HepG2 (cell line): ENCODE measurements around the gene KIF6.

Experiments
- CEBPB ChIP-seq: IDR thresholded peaks from 2 replicates; pipeline ENCODE4 v1.6.1; 2011; ENCODE audit warnings: low read depth, low read length, improper control_type of control experiment, borderline replicate concordance
- POLR2A ChIP-seq, 2 experiments: IDR thresholded peaks; 2 replicates each; pipeline ENCODE4 v1.6.1; 2011; ENCODE audit warnings: low read depth in 2 of 2, low read length in 2 of 2, mild to moderate bottlenecking in 1 of 2, moderate library complexity in 1 of 2; ENCODE audit not compliant: insufficient read depth in 1 of 2

- no peak for TF ChIP-seq POLR2A (IDR thresholded peaks at IDR 0.05; ENCODE audit: insufficient read depth in 1 of 2, low read depth in 2 of 2, low read length in 2 of 2)
- no peak for TF ChIP-seq CEBPB
Measured at GRCh38 chr6:39685489-39685826, 39.8 kb downstream of the KIF6 start.
